NCI-H82 treated with DMSO at 0.1 percent for 48 hours (cell line): ENCODE measurements around the gene FN1.

Experiments
- DNase-seq: peaks from one replicate; lab custom pipeline; 2025; ENCODE audit not compliant: unreplicated experiment; lab: John Stamatoyannopoulos, UW

The FN1 gene

GRCh38 chr2:215442401-215442787 is 6.5 kb upstream of the FN1 start:
- DNase-seq = no peak

- no peak for DNase-seq
Measured at GRCh38 chr2:215441560-215442400, 5.9 kb upstream of the FN1 start.

GRCh38 chr2:215439980-215440512 is 4.2 kb upstream of the FN1 start:
- DNase-seq = no peak

- no peak for DNase-seq
Measured at GRCh38 chr2:215439404-215439803, 3.5 kb upstream of the FN1 start.

- DNase-seq = no peak
Measured at GRCh38 chr2:215437614-215438013, 1.7 kb upstream of the FN1 start.

GRCh38 chr2:215436705-215437565 is 1.1 kb upstream of the FN1 start:
- DNase-seq = no peak

GRCh38 chr2:215435280-215435869 is 493 bp downstream of the FN1 start:
- no peak for DNase-seq

GRCh38 chr2:215434447-215435279 is 1.2 kb downstream of the FN1 start:
- no peak for DNase-seq

GRCh38 chr2:215432759-215433594 is 2.9 kb downstream of the FN1 start:
- DNase-seq = no peak

GRCh38 chr2:215431778-215432758 is 3.8 kb downstream of the FN1 start:
- no peak for DNase-seq

GRCh38 chr2:215431290-215431689 is 4.6 kb downstream of the FN1 start:
- DNase-seq = no peak

- no peak for DNase-seq
Measured at GRCh38 chr2:215430528-215431187, 5.2 kb downstream of the FN1 start.

- DNase-seq = no peak
Measured at GRCh38 chr2:215429424-215429823, 6.4 kb downstream of the FN1 start.

- no peak for DNase-seq
Measured at GRCh38 chr2:215428060-215428910, 7.6 kb downstream of the FN1 start.

GRCh38 chr2:215427585-215427984 is 8.3 kb downstream of the FN1 start:
- DNase-seq = no peak

GRCh38 chr2:215425021-215425782 is 10.7 kb downstream of the FN1 start:
- no peak for DNase-seq
